ENCODE results near the gene UBE2E2.
"Not testable (repeated sequence)": the region's sequence is repeated elsewhere in the genome, so short reads cannot be mapped to it uniquely, and the experiment has no call there.

UBE2E2 gene

GRCh38 chr3:23175341-23176083, 27.6 kb upstream of the UBE2E2 start:
- Mint-ChIP-seq H3K27ac (no peak overlapping the region), H3K4me1 (no peaks in the 10 kb centered on the region), H3K4me3 (no peak overlapping the region), H3K36me3 (peaks cover 3% of the 10 kb centered on the region), H3K27me3 (peaks cover 6% of the 10 kb centered on the region), H3K9me3 (peaks cover 10% of the 10 kb centered on the region)

GRCh38 chr3:23176839-23177238, 26.3 kb upstream of the UBE2E2 start:
- H3K9me3 Mint-ChIP-seq, H3K4me3 Mint-ChIP-seq, H3K27ac Mint-ChIP-seq, H3K4me1 Mint-ChIP-seq, H3K36me3 Mint-ChIP-seq, H3K27me3 Mint-ChIP-seq: not testable (repeated sequence)

GRCh38 chr3:23182996-23183513, 20.1 kb upstream of the UBE2E2 start:
- Mint-ChIP-seq H3K4me3 (no peak overlapping the region), H3K36me3 (no peaks in the 10 kb centered on the region), H3K9me3 (no peaks in the 10 kb centered on the region)

GRCh38 chr3:23183731-23184130, 19.4 kb upstream of the UBE2E2 start:
- Mint-ChIP-seq H3K27ac (no peak overlapping the region), H3K9me3 (no peaks in the 10 kb centered on the region), H3K4me3 (no peak overlapping the region), H3K27me3 (peaks cover 4% of the 10 kb centered on the region), H3K4me1 (no peaks in the 10 kb centered on the region), H3K36me3 (no peaks in the 10 kb centered on the region)

More at GRCh38 chr3:23182996-23183513, 20.1 kb upstream of the UBE2E2 start:
- Mint-ChIP-seq H3K27me3 (peaks cover 2% of the 10 kb centered on the region), H3K4me1 (no peaks in the 10 kb centered on the region), H3K27ac (no peak overlapping the region)

- no peaks in the 10 kb centered on the region for H3K36me3 Mint-ChIP-seq
- no peaks in the 10 kb centered on the region for H3K9me3 Mint-ChIP-seq
- H3K4me3 Mint-ChIP-seq: no peak overlapping the region
- H3K4me1 Mint-ChIP-seq: no peaks in the 10 kb centered on the region
- peaks cover 4% of the 10 kb centered on the region for H3K27me3 Mint-ChIP-seq
- no peak overlapping the region for H3K27ac Mint-ChIP-seq
Measured at GRCh38 chr3:23185861-23186260, 17.3 kb upstream of the UBE2E2 start.

- Mint-ChIP-seq H3K9me3 (no peaks in the 10 kb centered on the region), H3K36me3 (no peaks in the 10 kb centered on the region), H3K27me3 (peaks cover 4% of the 10 kb centered on the region), H3K4me3 (no peak overlapping the region), H3K27ac (no peak overlapping the region), H3K4me1 (no peaks in the 10 kb centered on the region)
Measured at GRCh38 chr3:23189187-23189586, 13.9 kb upstream of the UBE2E2 start.

GRCh38 chr3:23192816-23193215, 10.3 kb upstream of the UBE2E2 start:
- Mint-ChIP-seq H3K4me1 (no peaks in the 10 kb centered on the region), H3K27ac (no peak overlapping the region), H3K27me3 (peaks cover 4% of the 10 kb centered on the region), H3K4me3 (no peak overlapping the region), H3K36me3 (no peaks in the 10 kb centered on the region), H3K9me3 (no peaks in the 10 kb centered on the region)

- H3K4me1 Mint-ChIP-seq: no peaks in the 10 kb centered on the region
- H3K4me3 Mint-ChIP-seq: no peak overlapping the region
- H3K36me3 Mint-ChIP-seq: no peaks in the 10 kb centered on the region
- no peaks in the 10 kb centered on the region for H3K9me3 Mint-ChIP-seq
- H3K27me3 Mint-ChIP-seq: no peaks in the 10 kb centered on the region
- no peak overlapping the region for H3K27ac Mint-ChIP-seq
Measured at GRCh38 chr3:23193831-23194230, 9.3 kb upstream of the UBE2E2 start.

GRCh38 chr3:23198801-23199200, 4.3 kb upstream of the UBE2E2 start:
- Mint-ChIP-seq H3K4me1 (peaks cover 13% of the 10 kb centered on the region), H3K36me3 (no peaks in the 10 kb centered on the region), H3K9me3 (no peaks in the 10 kb centered on the region), H3K27ac (no peak overlapping the region), H3K4me3 (no peak overlapping the region), H3K27me3 (no peaks in the 10 kb centered on the region)

GRCh38 chr3:23199649-23200048, 3.5 kb upstream of the UBE2E2 start:
- H3K27me3 Mint-ChIP-seq: no peaks in the 10 kb centered on the region
- H3K27ac Mint-ChIP-seq: no peak overlapping the region
- no peaks in the 10 kb centered on the region for H3K36me3 Mint-ChIP-seq
- peaks cover 21% of the 10 kb centered on the region for H3K4me1 Mint-ChIP-seq
- no peaks in the 10 kb centered on the region for H3K9me3 Mint-ChIP-seq
- H3K4me3 Mint-ChIP-seq: no peak overlapping the region

- Mint-ChIP-seq H3K36me3 (no peaks in the 10 kb centered on the region), H3K4me1 (peaks cover 36% of the 10 kb centered on the region), H3K27me3 (no peaks in the 10 kb centered on the region), H3K9me3 (no peaks in the 10 kb centered on the region), H3K27ac (no peak overlapping the region), H3K4me3 (peak overlapping the region; percentile 83)
Measured at GRCh38 chr3:23201154-23201838, 1.8 kb upstream of the UBE2E2 start.

- peak overlapping the region; percentile 59 for H3K27ac Mint-ChIP-seq
- H3K27me3 Mint-ChIP-seq: no peaks in the 10 kb centered on the region
- H3K4me3 Mint-ChIP-seq: peak overlapping the region; percentile 83
- no peaks in the 10 kb centered on the region for H3K36me3 Mint-ChIP-seq
- peaks cover 45% of the 10 kb centered on the region for H3K4me1 Mint-ChIP-seq
- H3K9me3 Mint-ChIP-seq: no peaks in the 10 kb centered on the region
Measured at GRCh38 chr3:23202203-23202920, 765 bp upstream of the UBE2E2 start.

- H3K4me3 Mint-ChIP-seq: peak overlapping the region; percentile 98
- H3K4me1 Mint-ChIP-seq: peaks cover 46% of the 10 kb centered on the region
- no peaks in the 10 kb centered on the region for H3K9me3 Mint-ChIP-seq
- no peaks in the 10 kb centered on the region for H3K36me3 Mint-ChIP-seq
- no peaks in the 10 kb centered on the region for H3K27me3 Mint-ChIP-seq
- H3K27ac Mint-ChIP-seq: peak overlapping the region; percentile 90
Measured at GRCh38 chr3:23203708-23204330, 692 bp downstream of the UBE2E2 start.

- H3K27ac Mint-ChIP-seq: no peak overlapping the region
- peaks cover 7% of the 10 kb centered on the region for H3K36me3 Mint-ChIP-seq
- no peaks in the 10 kb centered on the region for H3K9me3 Mint-ChIP-seq
- peaks cover 51% of the 10 kb centered on the region for H3K4me1 Mint-ChIP-seq
- no peaks in the 10 kb centered on the region for H3K27me3 Mint-ChIP-seq
- H3K4me3 Mint-ChIP-seq: peak overlapping the region; percentile 41
Measured at GRCh38 chr3:23206366-23206765, 3.2 kb downstream of the UBE2E2 start.

- no peaks in the 10 kb centered on the region for H3K27me3 Mint-ChIP-seq
- no peak overlapping the region for H3K27ac Mint-ChIP-seq
- H3K4me1 Mint-ChIP-seq: peaks cover 45% of the 10 kb centered on the region
- H3K36me3 Mint-ChIP-seq: peaks cover 7% of the 10 kb centered on the region
- no peak overlapping the region for H3K4me3 Mint-ChIP-seq
- H3K9me3 Mint-ChIP-seq: no peaks in the 10 kb centered on the region
Measured at GRCh38 chr3:23209103-23209502, 6.0 kb downstream of the UBE2E2 start.

All from activated naive CD4-positive, alpha-beta T cell treated with anti-CD3 and anti-CD28 coated beads, Interleukin-2, amount 50 U/mL, for 24 hours (primary cell).